PFSK-1 (cell line): ENCODE measurements around the gene HBQ1.

Source experiments
- FOXP2 ChIP-seq: optimal IDR thresholded peaks from 2 replicates; pipeline ENCODE3; 2011; ENCODE audit warnings: borderline replicate concordance, control low read depth, inconsistent platforms; ENCODE audit not compliant: insufficient read depth; ENCODE audit errors: extremely low read length, extremely low read depth
- POLR2AphosphoS5 ChIP-seq: IDR thresholded peaks from 2 replicates; pipeline ENCODE4 v1.6.1; 2012; ENCODE audit warnings: low read depth, mild to moderate bottlenecking, control low read depth, low read length, moderate library complexity
- SIN3A ChIP-seq: IDR thresholded peaks from 2 replicates; pipeline ENCODE4 v1.6.1; 2012; ENCODE audit warnings: mild to moderate bottlenecking, low read length, moderate library complexity, borderline replicate concordance; ENCODE audit not compliant: insufficient read depth
- TAF1 ChIP-seq: IDR thresholded peaks from 2 replicates; pipeline ENCODE4 v1.6.1; 2012; ENCODE audit warnings: low read length, control low read depth, borderline replicate concordance; ENCODE audit not compliant: insufficient read depth
- TF ChIP-seq, protein P1 (sequence below), 2 experiments: IDR thresholded peaks; 2 replicates each; pipeline versions ENCODE4 v1.6.1 to v1.8.0; 2011 to 2012; ENCODE audit warnings: low read depth in 2 of 2, low read length in 2 of 2, control low read depth in 1 of 2, inconsistent platforms in 1 of 2, mild to moderate bottlenecking in 1 of 2, moderate library complexity in 1 of 2; ENCODE audit not compliant: insufficient read depth in 1 of 2

Gene HBQ1

GRCh38 chr16:164827-165538 is 15.3 kb upstream of the HBQ1 start:
- TF ChIP-seq, protein P1, sequence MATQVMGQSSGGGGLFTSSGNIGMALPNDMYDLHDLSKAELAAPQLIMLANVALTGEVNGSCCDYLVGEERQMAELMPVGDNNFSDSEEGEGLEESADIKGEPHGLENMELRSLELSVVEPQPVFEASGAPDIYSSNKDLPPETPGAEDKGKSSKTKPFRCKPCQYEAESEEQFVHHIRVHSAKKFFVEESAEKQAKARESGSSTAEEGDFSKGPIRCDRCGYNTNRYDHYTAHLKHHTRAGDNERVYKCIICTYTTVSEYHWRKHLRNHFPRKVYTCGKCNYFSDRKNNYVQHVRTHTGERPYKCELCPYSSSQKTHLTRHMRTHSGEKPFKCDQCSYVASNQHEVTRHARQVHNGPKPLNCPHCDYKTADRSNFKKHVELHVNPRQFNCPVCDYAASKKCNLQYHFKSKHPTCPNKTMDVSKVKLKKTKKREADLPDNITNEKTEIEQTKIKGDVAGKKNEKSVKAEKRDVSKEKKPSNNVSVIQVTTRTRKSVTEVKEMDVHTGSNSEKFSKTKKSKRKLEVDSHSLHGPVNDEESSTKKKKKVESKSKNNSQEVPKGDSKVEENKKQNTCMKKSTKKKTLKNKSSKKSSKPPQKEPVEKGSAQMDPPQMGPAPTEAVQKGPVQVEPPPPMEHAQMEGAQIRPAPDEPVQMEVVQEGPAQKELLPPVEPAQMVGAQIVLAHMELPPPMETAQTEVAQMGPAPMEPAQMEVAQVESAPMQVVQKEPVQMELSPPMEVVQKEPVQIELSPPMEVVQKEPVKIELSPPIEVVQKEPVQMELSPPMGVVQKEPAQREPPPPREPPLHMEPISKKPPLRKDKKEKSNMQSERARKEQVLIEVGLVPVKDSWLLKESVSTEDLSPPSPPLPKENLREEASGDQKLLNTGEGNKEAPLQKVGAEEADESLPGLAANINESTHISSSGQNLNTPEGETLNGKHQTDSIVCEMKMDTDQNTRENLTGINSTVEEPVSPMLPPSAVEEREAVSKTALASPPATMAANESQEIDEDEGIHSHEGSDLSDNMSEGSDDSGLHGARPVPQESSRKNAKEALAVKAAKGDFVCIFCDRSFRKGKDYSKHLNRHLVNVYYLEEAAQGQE (IDR thresholded peaks at IDR 0.05; ENCODE audit: insufficient read depth in 1 of 2, low read depth in 2 of 2, low read length in 2 of 2), result no peak
- TF ChIP-seq POLR2AphosphoS5 (no peak), TAF1 (no peak), SIN3A (no peak), FOXP2 (no peak)

GRCh38 chr16:165539-166374 is 14.5 kb upstream of the HBQ1 start, which contains the start of gene HBM:
Gene HBM (plus strand): TSS chr16:165978. CDS start chr16:165998, 20 bp downstream.
- TF ChIP-seq POLR2AphosphoS5, result no peak
- no peak for TF ChIP-seq SIN3A
- TF ChIP-seq TAF1, result no peak
- TF ChIP-seq, protein P1 (IDR thresholded peaks at IDR 0.05; ENCODE audit: insufficient read depth in 1 of 2, low read depth in 2 of 2, low read length in 2 of 2), result no peak
- TF ChIP-seq FOXP2, result no peak

DNA sequence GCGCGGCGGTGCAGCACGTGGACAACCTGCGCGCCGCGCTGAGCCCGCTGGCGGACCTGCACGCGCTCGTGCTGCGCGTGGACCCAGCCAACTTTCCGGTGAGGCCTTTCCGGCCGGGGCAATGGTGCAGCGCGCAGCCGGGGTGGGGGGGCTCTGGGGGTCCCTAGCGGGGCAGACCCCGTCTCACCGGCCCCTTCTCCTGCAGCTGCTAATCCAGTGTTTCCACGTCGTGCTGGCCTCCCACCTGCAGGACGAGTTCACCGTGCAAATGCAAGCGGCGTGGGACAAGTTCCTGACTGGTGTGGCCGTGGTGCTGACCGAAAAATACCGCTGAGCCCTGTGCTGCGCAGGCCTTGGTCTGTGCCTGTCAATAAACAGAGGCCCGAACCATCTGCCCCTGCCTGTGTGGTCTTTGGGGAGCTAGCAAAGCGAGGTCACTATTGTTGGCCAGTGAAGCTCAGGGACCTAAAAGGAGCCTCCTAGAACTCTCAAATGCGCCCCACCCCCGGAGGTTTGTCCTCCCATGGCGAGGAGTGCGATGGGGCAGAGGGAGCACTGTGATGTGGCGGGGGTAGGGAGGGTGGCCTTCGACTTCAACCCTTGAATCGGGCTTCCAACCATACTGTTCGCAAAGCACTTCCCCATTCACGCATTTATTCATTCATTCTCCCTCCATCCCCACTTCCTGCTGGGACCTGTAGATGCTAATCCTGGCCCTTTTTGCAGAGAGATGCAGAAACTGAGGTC is 13.7 kb upstream of the HBQ1 start:
- TF ChIP-seq POLR2AphosphoS5 (no peak), FOXP2 (no peak), SIN3A (no peak)

- TF ChIP-seq TAF1, result no peak
- TF ChIP-seq, protein P1 (IDR thresholded peaks at IDR 0.05; ENCODE audit: insufficient read depth in 1 of 2, low read depth in 2 of 2, low read length in 2 of 2), result no peak
- no peak for TF ChIP-seq FOXP2
- TF ChIP-seq SIN3A, result no peak
- TF ChIP-seq POLR2AphosphoS5, result no peak
Observed at GRCh38 chr16:167122-167690, 13.1 kb upstream of the HBQ1 start.

- TF ChIP-seq TAF1 (no peak), POLR2AphosphoS5 (no peak), SIN3A (no peak), FOXP2 (no peak)
- TF ChIP-seq, protein P1 (IDR thresholded peaks at IDR 0.05; ENCODE audit: insufficient read depth in 1 of 2, low read depth in 2 of 2, low read length in 2 of 2), result no peak
Observed at GRCh38 chr16:168424-168823, 11.8 kb upstream of the HBQ1 start.
